ENCODE results near the gene CDH13. TPM values are rescaled to one million over a fixed set of nuclear protein-coding genes. Genes with fewer than 3 reads are reported as not detected.

The CDH13 gene
- total and polyA plus RNA-seq, 2 experiments from 2014 or later, result 1.2 to 1.5 TPM

- Histone ChIP-seq H3K9me2 (replicated peaks; ENCODE audit: insufficient read depth) (no peaks in the 10 kb centered on the region), H3K27ac (no peak overlapping the region), H3K36me3 (replicated peaks; ENCODE audit: insufficient read depth, low read depth) (no peaks in the 10 kb centered on the region), H4K20me1 (ENCODE audit: insufficient read depth, poor library complexity, severe bottlenecking) (no peaks in the 10 kb centered on the region), H3K9me3 (ENCODE audit: low read depth) (no peaks in the 10 kb centered on the region), H3K4me1 (ENCODE audit: insufficient read depth) (no peaks in the 10 kb centered on the region), H3K79me2 (no peaks in the 10 kb centered on the region), H3K4me3 (no peak overlapping the region), H2AFZ (no peak overlapping the region), H3K27me3 (no peaks in the 10 kb centered on the region), H3K4me2 (no peak overlapping the region)
- TF ChIP-seq EZH2 (IDR thresholded peaks at IDR 0.05; ENCODE audit: borderline replicate concordance) (no peak), EZH2phosphoT487 (IDR thresholded peaks at IDR 0.05; ENCODE audit: low read depth, severe bottlenecking, unreplicated experiment) (no peak), CTCF (IDR thresholded peaks at IDR 0.05; ENCODE audit: poor library complexity) (no peak)
- no peak for DNase-seq (ENCODE audit: low spot score)
Measured at GRCh38 chr16:83661656-83662055, 1034.9 kb downstream of the CDH13 start.

GRCh38 chr16:83666449-83666848, 1039.7 kb downstream of the CDH13 start:
- no peak overlapping the region for H3K4me3 ChIP-seq
- H3K27ac ChIP-seq, result no peak overlapping the region
- TF ChIP-seq EZH2phosphoT487 (IDR thresholded peaks at IDR 0.05; ENCODE audit: low read depth, severe bottlenecking, unreplicated experiment), result no peak
- no peak for TF ChIP-seq EZH2 (IDR thresholded peaks at IDR 0.05; ENCODE audit: borderline replicate concordance)
- no peak for TF ChIP-seq CTCF (IDR thresholded peaks at IDR 0.05; ENCODE audit: poor library complexity)
- WGBS (ENCODE audit: low lambda C conversion rate, missing lambda C conversion rate), result 86% methylated on average over 2 of the region's 2 CpGs
- no peaks in the 10 kb centered on the region for H3K9me2 ChIP-seq (replicated peaks; ENCODE audit: insufficient read depth)
- no peaks in the 10 kb centered on the region for H4K20me1 ChIP-seq (ENCODE audit: insufficient read depth, poor library complexity, severe bottlenecking)
- H3K36me3 ChIP-seq (replicated peaks; ENCODE audit: insufficient read depth, low read depth), result no peaks in the 10 kb centered on the region
- no peak for DNase-seq (ENCODE audit: low spot score)
- H3K27me3 ChIP-seq, result no peaks in the 10 kb centered on the region
- H3K4me1 ChIP-seq (ENCODE audit: insufficient read depth), result no peaks in the 10 kb centered on the region
- H3K79me2 ChIP-seq, result no peaks in the 10 kb centered on the region
- no peak overlapping the region for H3K4me2 ChIP-seq
- H2AFZ ChIP-seq, result no peak overlapping the region
- no peaks in the 10 kb centered on the region for H3K9me3 ChIP-seq (ENCODE audit: low read depth)

GRCh38 chr16:83669456-83669855, 1042.7 kb downstream of the CDH13 start:
- Histone ChIP-seq H3K27ac (no peak overlapping the region), H3K4me3 (no peak overlapping the region), H4K20me1 (ENCODE audit: insufficient read depth, poor library complexity, severe bottlenecking) (no peaks in the 10 kb centered on the region), H3K9me2 (replicated peaks; ENCODE audit: insufficient read depth) (no peaks in the 10 kb centered on the region), H3K79me2 (no peaks in the 10 kb centered on the region), H2AFZ (no peak overlapping the region), H3K4me2 (no peak overlapping the region), H3K27me3 (no peaks in the 10 kb centered on the region), H3K9me3 (ENCODE audit: low read depth) (no peaks in the 10 kb centered on the region), H3K36me3 (replicated peaks; ENCODE audit: insufficient read depth, low read depth) (no peaks in the 10 kb centered on the region), H3K4me1 (ENCODE audit: insufficient read depth) (no peaks in the 10 kb centered on the region)
- TF ChIP-seq EZH2 (IDR thresholded peaks at IDR 0.05; ENCODE audit: borderline replicate concordance) (no peak), EZH2phosphoT487 (IDR thresholded peaks at IDR 0.05; ENCODE audit: low read depth, severe bottlenecking, unreplicated experiment) (no peak), CTCF (IDR thresholded peaks at IDR 0.05; ENCODE audit: poor library complexity) (no peak)
- WGBS (ENCODE audit: low lambda C conversion rate, missing lambda C conversion rate), result 77% methylated on average over 5 of the region's 5 CpGs
- no peak for DNase-seq (ENCODE audit: low spot score)

All from hepatocyte (in vitro differentiated cells).